ENCODE measurements around the gene ASB6.

DNA sequence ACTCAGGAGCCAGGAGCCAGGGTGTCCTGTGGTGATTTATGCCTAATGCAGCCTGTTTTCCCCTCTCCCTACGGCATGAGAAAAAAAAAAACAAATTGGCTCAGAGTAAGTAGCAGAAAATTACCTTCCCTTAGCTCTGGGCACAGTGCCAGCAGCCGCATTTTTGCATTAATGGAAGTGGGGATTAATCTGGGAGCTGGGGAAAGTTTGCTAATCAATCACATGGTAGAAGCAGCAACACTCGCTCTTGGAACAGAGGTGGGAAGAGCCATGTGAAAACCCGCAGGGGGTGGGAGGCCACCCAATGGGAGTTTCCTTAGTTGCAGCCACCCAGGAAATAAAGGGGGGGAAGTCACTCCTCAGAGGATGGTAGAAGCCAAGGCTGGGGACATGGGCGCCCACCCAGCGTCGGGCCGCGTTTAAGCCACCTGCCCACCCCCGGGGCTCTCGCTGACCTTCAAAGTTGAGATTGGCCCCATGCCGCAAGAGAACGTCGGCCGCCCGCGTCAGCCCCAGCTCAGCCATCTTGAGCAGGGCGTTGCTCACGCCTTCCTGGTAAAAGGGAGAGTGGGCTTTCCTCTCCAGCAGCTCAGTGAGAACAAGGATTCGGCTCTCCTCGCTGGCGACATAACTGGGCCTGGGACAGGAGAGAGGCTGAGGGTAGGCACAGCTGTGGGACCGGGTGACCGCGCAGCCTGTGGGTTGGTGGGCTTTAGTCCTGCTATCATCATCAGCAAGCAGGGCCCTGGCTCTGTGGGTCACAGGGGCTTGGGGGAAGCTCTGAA is 1.7 kb downstream of the ASB6 start:
- TF ChIP-seq, protein P1, sequence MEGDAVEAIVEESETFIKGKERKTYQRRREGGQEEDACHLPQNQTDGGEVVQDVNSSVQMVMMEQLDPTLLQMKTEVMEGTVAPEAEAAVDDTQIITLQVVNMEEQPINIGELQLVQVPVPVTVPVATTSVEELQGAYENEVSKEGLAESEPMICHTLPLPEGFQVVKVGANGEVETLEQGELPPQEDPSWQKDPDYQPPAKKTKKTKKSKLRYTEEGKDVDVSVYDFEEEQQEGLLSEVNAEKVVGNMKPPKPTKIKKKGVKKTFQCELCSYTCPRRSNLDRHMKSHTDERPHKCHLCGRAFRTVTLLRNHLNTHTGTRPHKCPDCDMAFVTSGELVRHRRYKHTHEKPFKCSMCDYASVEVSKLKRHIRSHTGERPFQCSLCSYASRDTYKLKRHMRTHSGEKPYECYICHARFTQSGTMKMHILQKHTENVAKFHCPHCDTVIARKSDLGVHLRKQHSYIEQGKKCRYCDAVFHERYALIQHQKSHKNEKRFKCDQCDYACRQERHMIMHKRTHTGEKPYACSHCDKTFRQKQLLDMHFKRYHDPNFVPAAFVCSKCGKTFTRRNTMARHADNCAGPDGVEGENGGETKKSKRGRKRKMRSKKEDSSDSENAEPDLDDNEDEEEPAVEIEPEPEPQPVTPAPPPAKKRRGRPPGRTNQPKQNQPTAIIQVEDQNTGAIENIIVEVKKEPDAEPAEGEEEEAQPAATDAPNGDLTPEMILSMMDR (conservative IDR thresholded peaks at IDR 0.05; ENCODE audit: low read length), result no peak
- no peak for TF ChIP-seq EZH2phosphoT487 (IDR thresholded peaks at IDR 0.05; ENCODE audit: borderline replicate concordance)

Measured in Loucy (cell line).